Stimulated activated CD4-positive, alpha-beta T cell treated with anti-CD3 and anti-CD28 coated beads, Interleukin-4, amount 100 ng/mL, for 24 hours (primary cell): Measurements from ENCODE around the gene AGPAT4.
A peak's percentile ranks its signal among the peaks of the same experiment; 100 is the strongest.
"Not testable (repeated sequence)": the region's sequence is repeated elsewhere in the genome, so short reads cannot be mapped to it uniquely, and the experiment has no call there.

Experiments
- DNase-seq: peaks from one replicate; pipeline ENCODE4 v3.0.0-alpha.2; 2020

AGPAT4 gene

GRCh38 chr6:161226009-161226964 is 47.6 kb downstream of the AGPAT4 start:
- peak; percentile 7 for DNase-seq

- DNase-seq, result no peak
Measured at GRCh38 chr6:161225681-161226008, 48.2 kb downstream of the AGPAT4 start.

GRCh38 chr6:161224951-161225680 is 48.7 kb downstream of the AGPAT4 start:
- not testable (repeated sequence) for DNase-seq

- DNase-seq, result no peak
Measured at GRCh38 chr6:161223646-161224045, 50.2 kb downstream of the AGPAT4 start.

GRCh38 chr6:161222706-161223234 is 51.1 kb downstream of the AGPAT4 start:
- no peak for DNase-seq

- DNase-seq, result no peak
Measured at GRCh38 chr6:161220346-161220745, 53.5 kb downstream of the AGPAT4 start.

- no peak for DNase-seq
Measured at GRCh38 chr6:161219680-161220079, 54.2 kb downstream of the AGPAT4 start.

GRCh38 chr6:161218222-161218621 is 55.6 kb downstream of the AGPAT4 start:
- DNase-seq, result no peak

GRCh38 chr6:161217628-161218027 is 56.2 kb downstream of the AGPAT4 start:
- no peak for DNase-seq

- no peak for DNase-seq
Measured at GRCh38 chr6:161216616-161217205, 57.1 kb downstream of the AGPAT4 start.

GRCh38 chr6:161215876-161216615 is 57.8 kb downstream of the AGPAT4 start:
- DNase-seq, result no peak

GRCh38 chr6:161215193-161215592 is 58.7 kb downstream of the AGPAT4 start:
- no peak for DNase-seq

GRCh38 chr6:161214722-161215121 is 59.1 kb downstream of the AGPAT4 start:
- DNase-seq, result no peak

- DNase-seq, result no peak
Measured at GRCh38 chr6:161212902-161213301, 61.0 kb downstream of the AGPAT4 start.

GRCh38 chr6:161211380-161212035 is 62.4 kb downstream of the AGPAT4 start:
- DNase-seq, result no peak

- no peak for DNase-seq
Measured at GRCh38 chr6:161210857-161211256, 63.0 kb downstream of the AGPAT4 start.

- DNase-seq, result no peak
Measured at GRCh38 chr6:161207200-161207599, 66.7 kb downstream of the AGPAT4 start.

- no peak for DNase-seq
Measured at GRCh38 chr6:161204866-161205557, 68.8 kb downstream of the AGPAT4 start.

- no peak for DNase-seq
Measured at GRCh38 chr6:161200610-161201370, 73.1 kb downstream of the AGPAT4 start.

GRCh38 chr6:161199850-161200249 is 74.0 kb downstream of the AGPAT4 start:
- DNase-seq, result no peak
